NCI-H2107 treated with DMSO at 0.1 percent for 48 hours (cell line): ENCODE measurements around the gene FAH.

Experiments used
- DNase-seq: peaks from one replicate; lab custom pipeline; 2025; ENCODE audit not compliant: unreplicated experiment; lab: John Stamatoyannopoulos, UW

The FAH gene

DNA sequence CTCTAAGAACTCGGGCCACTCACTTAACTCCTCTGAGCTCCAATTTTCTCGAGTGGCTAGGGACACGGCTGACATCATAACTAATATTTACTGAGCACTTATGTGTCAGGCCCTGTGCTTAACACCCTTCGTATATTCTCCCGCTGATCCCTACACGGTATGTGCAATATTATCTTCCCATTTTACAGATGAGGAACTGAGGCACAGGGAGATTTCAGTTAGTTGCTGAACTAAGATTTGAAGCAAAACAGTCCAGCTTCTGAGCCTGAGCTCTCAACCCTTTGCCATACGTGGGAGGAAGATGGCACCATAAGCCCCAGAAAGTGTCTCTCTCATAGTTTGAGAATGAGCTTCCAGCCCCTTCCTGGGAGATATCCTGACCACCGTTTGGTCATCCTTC, 19.6 kb downstream of the FAH start:
- no peak for DNase-seq

DNA sequence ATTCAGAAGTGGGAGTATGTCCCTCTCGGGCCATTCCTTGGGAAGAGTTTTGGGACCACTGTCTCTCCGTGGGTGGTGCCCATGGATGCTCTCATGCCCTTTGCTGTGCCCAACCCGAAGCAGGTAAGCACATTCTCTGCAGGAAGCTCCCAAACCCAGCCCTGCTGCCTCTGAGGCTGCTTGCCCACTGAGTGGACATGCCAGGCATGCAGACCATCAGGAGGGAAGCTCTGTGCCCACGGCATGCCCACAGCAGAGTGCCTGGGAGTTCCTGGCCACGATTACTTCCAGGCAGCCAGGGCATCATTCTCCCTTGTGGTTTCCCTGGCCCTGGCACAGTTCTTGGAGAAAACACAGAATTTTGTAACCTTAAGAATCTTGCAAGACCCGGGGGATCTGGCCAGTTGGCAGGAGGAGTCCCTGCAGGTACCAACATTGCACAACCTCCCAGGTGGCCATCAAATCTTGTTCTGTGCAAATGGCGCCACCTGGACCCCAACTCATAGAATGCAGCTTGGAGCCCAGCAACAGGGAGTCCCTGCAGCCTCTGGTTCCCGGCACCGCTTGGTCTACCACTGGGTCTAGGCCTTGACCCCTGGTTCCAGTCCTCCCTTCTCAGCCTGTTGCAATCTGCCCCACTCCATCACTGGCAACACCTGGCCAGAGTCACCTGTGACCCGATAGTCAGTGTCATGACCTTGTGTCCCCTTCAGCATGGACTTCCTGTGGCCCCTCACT, 20.4 kb downstream of the FAH start:
- DNase-seq = peak; percentile 24

DNA sequence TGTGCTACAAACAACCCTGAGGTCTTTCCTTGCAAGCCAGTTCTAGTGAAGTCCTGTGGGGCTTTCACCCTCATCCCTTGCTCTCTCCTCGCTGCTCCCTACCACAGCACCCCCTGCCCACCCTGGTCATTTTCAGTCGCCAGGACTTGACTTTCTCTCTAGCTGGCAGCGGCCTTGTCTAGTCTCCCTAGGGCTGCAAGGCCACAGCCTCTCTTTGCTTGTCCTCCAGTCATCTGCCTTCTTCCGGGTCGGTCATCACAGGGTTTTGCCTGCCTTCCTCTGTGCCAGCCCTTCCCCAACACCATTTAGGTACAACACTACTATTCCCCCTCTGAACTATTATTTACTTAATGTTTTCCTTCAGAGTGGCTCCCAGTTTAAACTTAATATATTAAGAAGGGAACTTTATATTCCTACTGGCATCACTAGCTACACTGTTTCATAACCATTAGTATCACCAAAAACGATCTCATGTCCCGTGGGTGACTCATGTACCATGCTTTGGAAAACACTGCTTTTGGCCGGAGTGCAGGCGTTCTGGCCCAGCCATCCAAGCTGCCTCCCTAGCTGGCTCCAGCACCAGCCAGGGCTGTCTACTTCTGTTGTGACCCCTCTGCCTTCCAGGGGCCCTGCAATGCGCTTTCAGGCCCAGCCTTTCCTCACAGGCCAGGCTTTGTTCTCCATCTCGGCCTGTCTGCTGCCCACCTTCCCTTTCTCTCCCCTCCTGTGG, 21.4 kb downstream of the FAH start:
- no peak for DNase-seq

DNA sequence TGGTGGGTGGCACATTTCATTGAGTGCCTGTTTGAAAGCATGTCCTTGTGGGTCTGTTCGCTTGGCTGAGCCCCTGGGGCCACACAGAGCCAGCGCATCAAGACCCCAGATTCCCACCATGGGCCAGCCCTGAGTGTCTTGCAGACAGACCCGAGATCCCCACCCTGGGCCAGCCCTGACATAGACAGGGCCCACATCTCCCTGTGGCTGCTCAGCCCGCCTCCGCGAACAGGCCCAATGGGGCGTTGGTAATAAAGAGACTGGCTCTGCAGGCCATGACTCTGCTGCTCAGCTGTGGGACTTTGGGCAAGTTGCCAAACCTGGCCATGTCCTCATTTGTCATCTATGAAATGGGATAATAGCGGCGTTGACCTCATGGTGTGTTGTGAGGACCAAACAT, 22.6 kb downstream of the FAH start:
- DNase-seq = no peak

DNA sequence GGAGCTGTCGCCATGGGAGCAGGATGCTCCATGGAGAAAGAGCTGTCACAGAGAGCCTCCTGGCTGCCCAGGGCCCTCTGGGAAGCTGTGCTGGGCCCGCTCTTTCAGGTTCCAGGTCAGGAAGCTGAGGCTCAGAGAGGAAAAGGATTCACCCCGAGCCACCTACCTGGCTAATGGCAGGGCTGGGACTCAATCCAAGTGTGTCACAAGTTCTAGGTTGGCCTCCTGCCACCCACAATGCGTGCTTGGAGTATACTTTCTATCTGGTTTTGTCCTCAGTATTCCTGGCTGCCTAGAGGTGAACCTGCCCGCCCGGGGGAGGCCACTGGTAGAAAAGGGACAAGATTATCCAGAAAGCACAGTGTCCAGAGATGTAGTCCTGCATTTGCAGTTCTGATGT, 23.6 kb downstream of the FAH start:
- no peak for DNase-seq

DNA sequence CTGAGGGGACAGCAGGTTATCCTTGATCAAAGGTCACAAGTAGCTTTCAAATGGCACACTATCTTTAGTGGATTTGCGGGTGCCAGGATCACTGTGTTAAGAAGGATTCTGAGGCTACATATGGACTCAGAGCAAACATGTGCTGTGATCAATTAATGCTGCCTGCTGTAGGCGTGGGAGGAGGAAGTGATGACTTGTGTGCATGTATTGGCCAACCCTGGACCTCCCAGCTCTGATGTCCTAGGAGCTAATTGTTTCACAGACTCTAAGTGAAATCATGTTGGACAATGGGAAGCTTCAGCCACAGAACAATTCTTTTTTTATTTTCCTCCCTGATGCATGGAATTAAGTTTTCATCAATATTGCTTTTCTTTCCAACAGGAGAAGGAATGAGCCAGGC, 24.4 kb downstream of the FAH start:
- DNase-seq = no peak

DNA sequence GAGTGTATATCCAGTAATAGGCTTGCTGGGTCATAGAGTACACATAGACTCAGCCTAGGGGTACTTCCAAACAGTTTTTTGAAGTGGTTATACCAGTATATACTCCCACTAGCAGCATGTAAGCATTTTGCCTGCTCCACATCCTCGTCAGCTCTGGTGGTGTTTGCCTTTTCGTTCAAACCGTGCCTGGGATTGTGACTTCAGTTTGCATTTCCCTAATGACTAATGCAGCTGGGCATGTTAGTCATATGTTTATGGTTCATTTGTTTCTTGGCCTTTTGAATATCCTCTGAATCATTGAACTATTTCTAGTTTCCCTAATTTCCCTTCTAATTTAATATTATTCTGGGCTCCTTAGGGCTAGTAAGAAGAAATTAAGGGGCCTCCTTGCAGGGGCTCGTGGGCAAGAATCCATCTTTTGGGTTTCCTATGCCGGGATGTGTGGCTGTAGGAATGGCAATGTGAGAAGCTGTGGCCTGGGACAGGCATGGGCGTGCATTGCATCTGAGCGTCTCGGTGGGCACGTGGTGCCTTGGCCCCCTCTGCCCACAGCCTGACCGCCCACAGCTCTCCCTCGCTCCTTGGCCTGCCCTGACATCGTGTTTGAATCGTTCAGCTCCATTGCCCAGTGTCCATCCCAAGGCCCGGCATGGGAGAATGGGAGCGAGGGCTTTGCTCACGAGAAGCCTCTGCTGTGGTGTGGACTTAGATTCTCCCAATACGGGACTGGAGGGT, 26.4 kb downstream of the FAH start:
- no peak for DNase-seq

DNA sequence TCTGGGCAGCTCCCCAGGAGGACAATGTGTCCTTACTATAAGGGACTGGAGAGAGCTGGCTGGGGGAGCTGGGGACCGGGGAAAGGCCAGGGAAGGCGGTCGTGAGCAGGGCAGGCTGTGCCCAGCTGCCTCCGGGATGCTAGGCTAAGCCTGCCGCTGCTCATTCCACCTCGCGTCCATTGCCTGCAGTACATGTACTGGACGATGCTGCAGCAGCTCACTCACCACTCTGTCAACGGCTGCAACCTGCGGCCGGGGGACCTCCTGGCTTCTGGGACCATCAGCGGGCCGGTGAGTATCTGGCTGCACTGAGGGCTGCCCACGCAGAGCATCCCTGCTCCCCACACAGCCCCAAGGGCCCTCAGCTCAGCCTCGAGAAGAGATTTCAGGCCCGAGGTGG, 27.1 kb downstream of the FAH start:
- DNase-seq = no peak

DNA sequence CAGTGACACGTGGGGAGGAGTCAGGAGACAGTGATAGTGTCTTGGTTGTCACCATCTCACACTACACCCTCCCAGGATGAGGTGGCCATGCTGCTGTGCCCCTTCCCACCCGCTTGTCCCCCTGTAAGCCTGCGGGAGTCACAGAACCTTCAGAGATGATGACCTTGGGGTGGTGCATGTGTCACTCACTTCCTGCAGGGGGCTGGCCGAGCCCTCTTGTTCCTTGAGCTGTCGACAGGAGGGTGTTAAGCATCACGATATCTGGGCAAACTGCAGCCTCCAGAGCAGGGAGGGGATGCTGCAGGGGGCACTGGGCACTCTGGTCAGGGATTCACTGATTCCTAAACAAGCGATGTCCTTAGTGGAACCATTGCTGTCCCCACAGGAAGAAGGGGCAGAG, 27.7 kb downstream of the FAH start:
- no peak for DNase-seq

DNA sequence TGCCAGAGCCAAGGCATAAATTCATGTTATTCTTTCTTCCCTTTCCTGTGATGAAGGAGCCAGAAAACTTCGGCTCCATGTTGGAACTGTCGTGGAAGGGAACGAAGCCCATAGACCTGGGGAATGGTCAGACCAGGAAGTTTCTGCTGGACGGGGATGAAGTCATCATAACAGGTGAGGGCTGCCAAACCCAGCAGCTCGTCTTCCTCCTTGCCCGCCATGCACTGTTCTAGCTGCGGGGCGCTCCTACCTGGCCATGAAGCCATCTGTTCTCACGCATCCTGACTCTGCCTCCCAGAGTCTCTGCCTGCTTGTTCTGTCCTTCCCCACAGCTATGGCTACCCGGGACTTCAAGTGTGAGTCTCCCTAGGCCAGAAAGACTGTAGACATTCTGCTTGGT, 28.2 kb downstream of the FAH start:
- DNase-seq = no peak

DNA sequence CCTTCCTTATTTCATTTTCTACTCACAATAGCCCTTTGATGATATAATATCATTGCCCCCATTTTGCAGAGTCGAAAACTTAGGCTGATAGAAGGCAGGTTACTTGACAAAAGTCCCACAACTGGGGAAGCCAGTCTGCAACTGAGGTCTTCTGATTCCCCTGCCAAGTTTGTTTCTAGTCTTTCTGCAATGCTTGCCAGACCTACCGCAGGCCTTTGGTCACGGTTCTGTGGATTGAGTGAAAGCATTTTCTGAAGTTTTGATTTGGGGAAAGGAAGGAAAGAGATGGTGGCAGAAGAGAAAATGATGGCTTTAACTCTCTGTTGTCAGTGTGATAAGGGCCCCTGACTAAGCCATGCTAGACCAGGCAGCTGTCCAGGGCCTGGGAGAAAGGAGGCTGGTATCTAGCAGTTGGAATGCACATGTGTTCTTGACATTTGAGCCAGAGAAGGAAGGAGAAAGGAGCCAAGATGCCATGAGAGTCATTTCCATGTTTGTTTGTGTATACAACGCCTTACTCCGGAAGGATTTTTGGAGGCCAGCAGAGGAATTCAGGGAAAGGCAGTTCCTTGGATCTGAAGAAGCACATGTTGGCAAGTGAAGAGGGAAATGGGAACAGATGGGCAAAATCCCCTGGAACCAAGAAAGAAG, 29.9 kb downstream of the FAH start:
- DNase-seq = no peak

DNA sequence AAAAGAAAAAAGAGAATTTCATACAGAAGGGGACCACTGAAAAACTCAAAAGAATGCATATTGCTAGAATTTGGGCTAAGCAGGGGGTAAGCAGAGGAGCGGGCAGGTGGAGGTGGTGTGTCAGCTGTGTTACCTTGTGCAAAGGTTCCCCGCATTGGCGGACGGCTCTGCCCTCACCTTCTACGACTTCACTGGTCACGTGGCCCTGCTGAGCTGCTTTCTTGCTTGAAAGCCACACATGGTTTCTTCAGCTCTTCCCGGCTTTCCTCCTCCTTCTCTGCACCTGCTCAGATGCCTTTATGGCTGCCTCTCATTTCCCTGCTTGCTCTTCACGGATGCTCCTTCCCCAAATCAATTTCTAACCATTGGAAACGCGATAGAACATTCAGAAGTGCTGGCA, 30.5 kb downstream of the FAH start:
- no peak for DNase-seq

DNA sequence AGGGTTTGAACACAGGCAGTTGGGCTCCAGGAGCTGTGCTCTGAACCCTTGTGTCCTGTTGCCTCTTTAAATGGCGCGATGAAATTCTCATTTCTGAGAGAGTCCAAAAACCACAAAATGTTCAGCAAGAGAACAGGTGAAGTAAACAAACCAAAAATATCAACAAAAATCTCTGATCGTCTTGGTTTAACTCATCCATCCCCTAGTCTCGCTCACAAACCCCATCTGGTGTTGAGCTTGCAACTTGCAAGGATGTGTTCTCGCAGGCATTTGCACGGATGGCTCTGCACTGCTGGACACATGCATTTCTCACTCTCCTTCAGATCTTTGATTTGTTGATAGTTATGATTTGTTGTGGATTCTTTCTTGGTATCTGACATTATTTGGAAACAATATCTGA, 31.1 kb downstream of the FAH start:
- no peak for DNase-seq

DNA sequence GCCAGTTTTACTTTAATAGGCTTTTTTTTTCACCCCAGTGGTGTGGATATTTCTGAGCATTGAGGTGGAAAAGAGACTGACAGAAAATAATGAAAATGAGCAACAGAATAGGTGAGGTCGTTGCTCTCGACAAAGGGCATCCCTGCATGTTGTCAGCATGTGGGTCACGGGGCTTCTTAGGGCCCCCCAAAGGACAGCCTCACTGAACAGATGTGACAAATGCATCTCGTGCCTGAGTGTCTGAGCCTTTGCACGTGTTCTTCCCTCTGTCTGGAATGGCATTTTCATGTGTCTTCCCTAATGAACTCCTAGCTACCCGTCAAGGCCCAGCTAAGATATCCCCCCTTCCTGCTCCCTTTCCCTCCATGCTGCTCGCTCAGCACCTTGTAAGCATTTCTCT, 31.8 kb downstream of the FAH start:
- DNase-seq = no peak

DNA sequence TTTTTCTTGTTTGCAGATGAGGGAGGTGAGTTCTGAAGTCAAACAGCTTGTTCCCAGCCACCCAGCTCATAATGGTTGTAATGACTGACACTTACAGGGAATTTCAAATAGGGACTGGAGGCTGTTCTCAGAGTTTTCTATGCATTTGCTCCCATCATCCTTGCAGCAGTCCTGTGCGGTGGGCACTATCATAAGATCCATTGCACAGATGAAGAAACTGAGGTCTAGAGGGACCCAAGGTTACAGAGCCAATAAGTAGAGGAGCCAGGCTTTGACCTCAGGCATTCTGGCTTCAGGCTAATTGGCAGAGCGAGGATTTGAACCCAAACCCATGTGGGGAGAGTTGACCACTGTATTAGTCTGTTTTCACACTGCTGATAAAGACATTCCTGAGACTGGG, 32.4 kb downstream of the FAH start:
- no peak for DNase-seq

DNA sequence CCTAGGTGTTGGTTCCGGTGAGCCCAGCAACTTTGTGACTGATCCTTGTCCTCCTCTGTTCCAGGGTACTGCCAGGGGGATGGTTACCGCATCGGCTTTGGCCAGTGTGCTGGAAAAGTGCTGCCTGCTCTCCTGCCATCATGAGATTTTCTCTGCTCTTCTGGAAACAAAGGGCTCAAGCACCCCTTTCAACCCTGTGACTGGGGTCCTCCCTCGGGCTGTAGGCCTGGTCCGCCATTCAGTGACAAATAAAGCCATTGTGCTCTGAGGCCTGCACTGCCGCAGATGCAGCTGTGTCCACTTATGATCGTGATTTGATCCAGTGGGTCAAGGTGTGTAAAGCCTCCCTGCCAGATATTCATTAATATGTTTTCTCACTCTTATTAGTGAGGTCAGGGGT, 33.3 kb downstream of the FAH start:
- no peak for DNase-seq

DNA sequence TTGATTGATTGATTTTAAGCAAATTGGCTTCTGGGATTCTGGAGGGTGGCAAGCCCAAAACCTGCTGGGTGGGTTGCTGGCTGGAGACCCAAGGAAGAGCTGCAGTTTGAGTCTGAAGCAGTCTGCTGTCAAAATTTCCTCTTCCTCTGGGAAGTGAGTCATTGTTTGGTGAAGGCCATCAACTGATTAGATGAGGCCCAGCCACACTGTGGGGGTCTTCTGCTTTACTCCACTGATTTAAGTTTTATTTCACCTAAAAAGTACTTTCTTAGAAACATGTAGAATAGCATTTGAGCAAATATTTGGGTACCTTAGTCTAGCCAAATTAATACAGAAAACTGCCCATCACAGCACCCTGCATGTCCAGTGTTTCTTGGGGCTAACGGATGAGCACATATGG, 33.8 kb downstream of the FAH start:
- DNase-seq = no peak

DNA sequence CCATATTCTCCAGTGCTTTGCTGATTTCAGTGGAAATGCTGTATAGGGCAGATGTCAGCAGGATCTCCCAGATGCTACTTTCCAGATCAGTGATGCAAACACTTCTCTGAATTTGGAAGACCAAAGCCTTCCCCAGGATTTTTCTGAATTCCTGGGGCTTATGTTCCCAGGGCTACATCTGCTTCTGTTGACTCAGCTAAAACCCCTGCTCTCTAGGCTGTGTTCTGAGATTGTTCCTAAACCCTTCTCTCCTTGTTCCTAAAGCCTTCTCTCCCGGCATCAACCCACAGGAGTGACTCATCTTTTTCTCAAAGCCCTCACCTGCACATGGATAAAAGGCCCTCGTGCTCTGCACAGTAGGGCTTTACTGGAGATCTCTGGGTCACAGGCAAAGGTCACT, 35.5 kb downstream of the FAH start:
- DNase-seq = no peak

DNA sequence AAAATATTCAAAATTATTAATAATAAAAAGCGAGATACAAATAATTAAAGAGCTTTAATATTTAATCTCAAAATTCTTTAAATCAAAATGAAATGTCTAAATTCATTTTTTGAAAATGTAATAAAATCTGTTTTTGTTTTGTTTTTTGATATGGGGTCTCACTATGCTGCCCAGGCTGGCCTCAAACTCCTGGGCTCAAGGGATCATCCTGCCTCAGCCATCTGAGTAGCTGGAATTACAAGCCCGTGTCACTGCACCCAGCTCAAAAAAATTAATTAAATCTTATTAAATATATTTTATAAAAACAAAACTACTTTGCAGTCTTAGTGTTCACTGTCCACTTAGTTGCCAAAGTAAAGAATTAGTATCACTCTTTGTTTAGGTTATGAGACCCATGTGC, 38.4 kb downstream of the FAH start:
- DNase-seq = no peak

DNA sequence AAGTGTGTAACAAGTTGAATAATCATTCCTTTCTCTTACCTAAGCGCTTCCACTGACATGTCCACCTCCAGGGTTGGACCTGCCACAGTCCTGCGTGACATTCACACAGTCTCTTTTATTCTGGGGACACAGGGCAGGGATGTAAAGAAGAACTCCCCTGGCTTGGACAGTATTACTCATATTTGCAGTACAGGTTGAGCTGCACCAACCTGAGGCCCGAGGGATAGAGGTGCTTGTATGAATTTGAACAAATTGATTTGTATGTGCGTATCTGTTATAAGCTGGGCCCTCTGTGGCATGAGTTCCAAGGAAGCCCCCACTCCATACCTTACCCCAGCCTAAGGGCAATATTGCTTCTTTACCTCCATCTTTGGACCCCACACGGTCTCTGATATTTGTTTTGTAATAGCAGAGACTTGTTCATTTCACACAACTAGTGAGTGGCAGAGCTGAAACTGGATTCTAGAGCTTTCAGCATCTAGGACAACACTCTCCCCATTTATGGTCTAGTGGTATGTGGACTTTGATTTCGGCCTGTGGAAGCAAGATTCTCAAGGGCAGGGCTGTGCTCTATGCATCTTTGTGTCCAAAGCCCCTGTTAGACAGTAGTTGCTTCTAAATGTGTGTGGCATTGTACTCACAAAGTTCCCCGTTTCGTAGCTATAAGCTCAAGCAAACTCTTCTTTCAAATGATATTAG, 39.2 kb downstream of the FAH start:
- DNase-seq = no peak

DNA sequence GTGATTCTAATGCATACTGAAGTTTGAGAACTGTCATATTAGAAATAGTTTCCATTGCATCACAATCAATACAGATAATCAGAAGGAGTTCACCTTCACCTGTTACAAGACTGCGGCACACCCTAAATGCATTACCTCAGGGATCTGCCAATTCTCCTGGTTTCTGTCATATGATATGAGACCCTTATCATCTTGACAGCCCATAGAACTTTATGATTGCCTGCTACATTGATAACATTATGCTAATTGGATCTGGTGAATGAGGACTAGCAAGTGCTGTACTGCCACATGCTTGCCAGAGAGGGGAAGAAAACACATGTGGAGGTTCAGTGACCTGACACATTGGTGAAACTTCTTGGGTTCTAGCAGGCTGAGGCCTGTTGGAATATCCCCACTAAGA, 41.4 kb downstream of the FAH start:
- no peak for DNase-seq
